ENCODE measurements around the gene SCARF2.
"Not testable (repeated sequence)": the region's sequence is repeated elsewhere in the genome, so short reads cannot be mapped to it uniquely, and the experiment has no call there.

The SCARF2 gene

GRCh38 chr22:20378110-20378509 lies 59.5 kb downstream of the SCARF2 start:
- no peak for TF ChIP-seq CTCF (IDR thresholded peaks at IDR 0.05; ENCODE audit: insufficient read depth, low read length, poor library complexity, severe bottlenecking)
- Histone ChIP-seq H3K36me3 (ENCODE audit: control insufficient read depth, insufficient read depth, low read length) (no peaks in the 10 kb centered on the region), H3K4me3 (replicated peaks; ENCODE audit: low read depth, low read length) (no peak overlapping the region), H3K27me3 (replicated peaks; ENCODE audit: control insufficient read depth, insufficient read depth, low read length) (no peaks in the 10 kb centered on the region)
- no peak for DNase-seq (ENCODE audit: extremely low read depth, insufficient read length)

- not testable (repeated sequence) for DNase-seq (ENCODE audit: extremely low read depth, insufficient read length); H3K36me3 ChIP-seq (ENCODE audit: control insufficient read depth, insufficient read depth, low read length); H3K27me3 ChIP-seq (replicated peaks; ENCODE audit: control insufficient read depth, insufficient read depth, low read length); H3K4me3 ChIP-seq (replicated peaks; ENCODE audit: low read depth, low read length)
Observed at GRCh38 chr22:20376983-20377382, 60.6 kb downstream of the SCARF2 start.

- not testable (repeated sequence) for DNase-seq (ENCODE audit: extremely low read depth, insufficient read length); H3K4me3 ChIP-seq (replicated peaks; ENCODE audit: low read depth, low read length); H3K27me3 ChIP-seq (replicated peaks; ENCODE audit: control insufficient read depth, insufficient read depth, low read length); H3K36me3 ChIP-seq (ENCODE audit: control insufficient read depth, insufficient read depth, low read length)
Observed at GRCh38 chr22:20376281-20376680, 61.3 kb downstream of the SCARF2 start.
